Tibial nerve (tissue), 4 donors: Measurements from ENCODE around the gene PIGZ. TPM values are rescaled to one million over a fixed set of nuclear protein-coding genes. Genes with fewer than 3 reads are reported as not detected.
A peak's percentile ranks its signal among the peaks of the same experiment; 100 is the strongest.

Experiments used
- DNase-seq, 2 donors: peaks; one replicate each; pipeline ENCODE4 v3.0.0-alpha.2; 2019; ENCODE audit warnings: low spot score in 2 of 2
- H3K27ac ChIP-seq, 4 donors: fragments of 200-600 bp; sonication (generic) in 3 of 4; one replicate each; pipeline ENCODE4 v1.5.1; 2017 to 2019; ENCODE audit warnings: mild to moderate bottlenecking in 1 of 4
- H3K27me3 ChIP-seq, 2 donors: fragments of 200-600 bp; sonication (generic) in 1 of 2; one replicate each; pipeline versions ENCODE4 v1.5.1 to v1.6.0; 2017 to 2019
- H3K36me3 ChIP-seq, 3 donors: fragments of 200-600 bp; sonication (generic); one replicate each; pipeline ENCODE4 v1.5.1; 2018 to 2019
- H3K4me1 ChIP-seq, 4 donors: fragments of 200-600 bp; sonication (generic) in 3 of 4; one replicate each; pipeline ENCODE4 v1.5.1; 2017 to 2019
- H3K4me3 ChIP-seq, 4 donors: fragments of 200-600 bp; sonication (generic) in 3 of 4; one replicate each; pipeline ENCODE4 v1.5.1; 2017 to 2019; ENCODE audit warnings: mild to moderate bottlenecking in 1 of 4, moderate library complexity in 1 of 4
- H3K9me3 ChIP-seq, 4 donors: fragments of 200-600 bp; sonication (generic) in 3 of 4; one replicate each; pipeline ENCODE4 v1.5.1; 2017 to 2019
- CTCF ChIP-seq, 5 experiments: fragments of 200-600 bp in 3 of 5; fragments of 450-650 bp in 2 of 5; sonication (generic) in 3 of 5; IDR thresholded peaks; one replicate each; pipeline ENCODE4 v1.5.1; 2016 to 2019; ENCODE audit warnings: antibody characterized with exemption in 5 of 5, mild to moderate bottlenecking in 3 of 5, moderate library complexity in 2 of 5
- EP300 ChIP-seq, 2 donors: sonication (generic); formaldehyde crosslinking; IDR thresholded peaks; one replicate each; pipeline ENCODE4 v1.6.1; 2017; ENCODE audit warnings: antibody characterized with exemption in 2 of 2, mild to moderate bottlenecking in 1 of 2
- POLR2A ChIP-seq, 2 donors: fragments of 450-650 bp; IDR thresholded peaks; one replicate each; pipeline ENCODE4 v1.6.1; 2017; ENCODE audit warnings: antibody characterized with exemption in 2 of 2, mild to moderate bottlenecking in 2 of 2, moderate library complexity in 2 of 2
- WGBS, 2 donors: methylation state at CpG; one replicate each; pipeline ENCODE4 v1.1.5; 2018; 5-methylcytosine and 5-hydroxymethylcytosine counted together
- total RNA-seq, 4 donors: library from RNA; depleted of rRNA; stranded (reverse); fragments of >200 nt; gene quantifications; one replicate each; pipeline ENCODE4 v1.1.0, GENCODE V29; 2016

PIGZ gene
- total RNA-seq, 4 donors from 2014 or later, result 14.9 to 31.8 (median 25.7) TPM

GRCh38 chr3:196979545-196979944 is 10.9 kb upstream of the PIGZ start:
- Histone ChIP-seq H3K4me3 (no peak overlapping the region), H3K27me3 (no peaks in the 10 kb centered on the region), H3K27ac (no peak overlapping the region), H3K4me1 (peaks cover 0 to 7% (median 0%) of the 10 kb centered on the region in 4 donors), H3K36me3 (no peaks in the 10 kb centered on the region), H3K9me3 (peaks cover 0 to 11% (median 0%) of the 10 kb centered on the region in 4 donors)
- peak in 1 of 2 donors; percentile 66 for DNase-seq
- TF ChIP-seq EP300 (IDR thresholded peaks at IDR 0.05) (peak in 1 of 2 donors; percentile 53), POLR2A (IDR thresholded peaks at IDR 0.05) (no peak)
- WGBS, 2 donors, result 63 to 78% methylated on average over 10 of the region's 10 CpGs

GRCh38 chr3:196976941-196977340 is 8.3 kb upstream of the PIGZ start:
- DNase-seq, result no peak
- TF ChIP-seq POLR2A (IDR thresholded peaks at IDR 0.05) (no peak), CTCF (IDR thresholded peaks at IDR 0.05) (no peak), EP300 (IDR thresholded peaks at IDR 0.05) (no peak)

GRCh38 chr3:196975349-196975748 is 6.7 kb upstream of the PIGZ start:
- no peak for TF ChIP-seq EP300 (IDR thresholded peaks at IDR 0.05)
- no peak for TF ChIP-seq CTCF (IDR thresholded peaks at IDR 0.05)
- no peak for TF ChIP-seq POLR2A (IDR thresholded peaks at IDR 0.05)
- H3K4me1 ChIP-seq, result peaks cover 0 to 7% (median 0%) of the 10 kb centered on the region in 4 donors
- DNase-seq, result no peak
- no peaks in the 10 kb centered on the region for H3K27me3 ChIP-seq
- no peak overlapping the region for H3K27ac ChIP-seq
- no peak overlapping the region for H3K4me3 ChIP-seq
- H3K9me3 ChIP-seq, result no peaks in the 10 kb centered on the region
- 58 to 61% methylated on average over 4 of the region's 4 CpGs for WGBS, 2 donors
- no peaks in the 10 kb centered on the region for H3K36me3 ChIP-seq

More at GRCh38 chr3:196976941-196977340, 8.3 kb upstream of the PIGZ start:
- Histone ChIP-seq H3K4me3 (no peak overlapping the region), H3K27me3 (no peaks in the 10 kb centered on the region), H3K9me3 (no peaks in the 10 kb centered on the region), H3K36me3 (no peaks in the 10 kb centered on the region), H3K27ac (no peak overlapping the region), H3K4me1 (peaks cover 0 to 7% (median 0%) of the 10 kb centered on the region in 4 donors)
- 83 to 88% methylated on average over 9 to 10 of the region's 11 CpGs for WGBS, 2 donors

- no peak for DNase-seq
- H3K4me1 ChIP-seq, result peaks cover 0 to 11% (median 0%) of the 10 kb centered on the region in 4 donors
- TF ChIP-seq EP300 (IDR thresholded peaks at IDR 0.05) (no peak), CTCF (IDR thresholded peaks at IDR 0.05) (no peak), POLR2A (IDR thresholded peaks at IDR 0.05) (no peak)
- WGBS, 2 donors, result 82 to 87% methylated on average over 5 of the region's 5 CpGs
- no peak overlapping the region for H3K27ac ChIP-seq
- H3K36me3 ChIP-seq, result no peaks in the 10 kb centered on the region
- no peaks in the 10 kb centered on the region for H3K27me3 ChIP-seq
- H3K9me3 ChIP-seq, result no peaks in the 10 kb centered on the region
- H3K4me3 ChIP-seq, result no peak overlapping the region
Observed at GRCh38 chr3:196974661-196975060, 6.0 kb upstream of the PIGZ start.

GRCh38 chr3:196971094-196971698 is 2.6 kb upstream of the PIGZ start:
- Histone ChIP-seq H3K4me3 (no peak overlapping the region), H3K9me3 (no peaks in the 10 kb centered on the region), H3K27me3 (no peaks in the 10 kb centered on the region), H3K36me3 (peaks cover 0 to 10% (median 0%) of the 10 kb centered on the region in 3 donors), H3K27ac (no peak overlapping the region), H3K4me1 (peaks cover 0 to 23% (median 4%) of the 10 kb centered on the region in 4 donors)
- DNase-seq, result no peak
- TF ChIP-seq EP300 (IDR thresholded peaks at IDR 0.05) (no peak), CTCF (IDR thresholded peaks at IDR 0.05) (no peak), POLR2A (IDR thresholded peaks at IDR 0.05) (no peak)
- 82 to 86% methylated on average over 7 of the region's 7 CpGs for WGBS, 2 donors
